ENCODE data around the gene STRIT1. TPM values are rescaled to one million over a fixed set of nuclear protein-coding genes. Genes with fewer than 3 reads are reported as not detected.

Gene STRIT1
- total RNA-seq, 6 donors from 2014 or later: 2.1 TPM; not detected in 5

DNA sequence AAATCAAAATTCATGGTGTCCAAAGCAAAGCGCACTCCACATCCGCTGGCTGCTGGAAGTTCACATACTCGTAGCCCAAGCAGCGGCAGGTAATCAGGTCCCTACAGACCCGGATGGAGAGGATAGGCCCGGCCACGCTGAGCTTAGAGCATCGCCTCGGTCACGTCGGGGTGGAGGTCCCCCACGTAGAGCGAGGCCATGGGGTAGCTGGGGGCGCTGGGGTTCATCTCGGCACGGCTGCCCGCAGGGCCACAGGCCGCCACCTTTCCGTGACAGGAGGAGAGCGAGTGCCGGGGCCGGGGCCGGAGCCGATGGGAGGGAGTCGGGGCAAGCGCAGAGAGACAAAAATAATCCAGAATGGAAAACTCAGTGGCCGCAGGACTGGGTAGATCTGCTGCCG is 16.1 kb upstream of the STRIT1 start:
- TF ChIP-seq POLR2AphosphoS5 (IDR thresholded peaks at IDR 0.05) (no peak), POLR2A (IDR thresholded peaks at IDR 0.05) (no peak), EP300 (IDR thresholded peaks at IDR 0.05) (no peak)
- Histone ChIP-seq H3K36me3 (no peaks in the 10 kb centered on the region), H3K4me3 (no peak overlapping the region), H3K4me1 (no peaks in the 10 kb centered on the region), H3K9me3 (no peaks in the 10 kb centered on the region), H3K27me3 (no peaks in the 10 kb centered on the region), H3K27ac (no peak overlapping the region)
- DNase-seq (peak in 1 of 2 donors; percentile 81), ATAC-seq (ENCODE audit: low FRiP score in 2 of 2) (no peak)
- WGBS, 2 donors: 85 to 92% methylated on average over 23 to 28 of the region's 28 CpGs

DNA sequence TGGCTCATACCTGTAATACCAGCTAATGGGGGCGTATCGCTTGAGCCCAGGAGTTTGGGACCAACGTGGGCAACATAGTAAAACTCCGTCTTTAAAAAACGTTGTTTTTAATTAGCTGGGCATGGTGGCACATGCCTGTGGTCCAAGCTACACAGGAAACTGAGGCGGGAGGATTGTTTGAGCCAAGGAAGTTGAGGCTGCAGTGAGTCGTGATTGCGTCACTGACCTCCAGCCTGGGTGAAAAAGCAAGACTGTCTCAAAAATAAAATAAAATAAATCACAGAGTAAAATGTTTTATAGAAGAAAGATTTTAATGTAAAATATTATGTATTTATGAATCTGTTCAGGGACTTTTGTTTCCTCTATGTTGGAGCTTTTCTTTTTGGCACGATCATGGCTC is 15.3 kb upstream of the STRIT1 start:
- Histone ChIP-seq H3K27ac (no peak overlapping the region), H3K27me3 (no peaks in the 10 kb centered on the region), H3K9me3 (no peaks in the 10 kb centered on the region), H3K4me3 (no peak overlapping the region), H3K36me3 (no peaks in the 10 kb centered on the region), H3K4me1 (no peaks in the 10 kb centered on the region)
- WGBS, 2 donors: 78 to 80% methylated on average over 9 of the region's 9 CpGs
- no peak for TF ChIP-seq EP300 (IDR thresholded peaks at IDR 0.05)
- no peak for TF ChIP-seq POLR2AphosphoS5 (IDR thresholded peaks at IDR 0.05)
- TF ChIP-seq, protein P1, sequence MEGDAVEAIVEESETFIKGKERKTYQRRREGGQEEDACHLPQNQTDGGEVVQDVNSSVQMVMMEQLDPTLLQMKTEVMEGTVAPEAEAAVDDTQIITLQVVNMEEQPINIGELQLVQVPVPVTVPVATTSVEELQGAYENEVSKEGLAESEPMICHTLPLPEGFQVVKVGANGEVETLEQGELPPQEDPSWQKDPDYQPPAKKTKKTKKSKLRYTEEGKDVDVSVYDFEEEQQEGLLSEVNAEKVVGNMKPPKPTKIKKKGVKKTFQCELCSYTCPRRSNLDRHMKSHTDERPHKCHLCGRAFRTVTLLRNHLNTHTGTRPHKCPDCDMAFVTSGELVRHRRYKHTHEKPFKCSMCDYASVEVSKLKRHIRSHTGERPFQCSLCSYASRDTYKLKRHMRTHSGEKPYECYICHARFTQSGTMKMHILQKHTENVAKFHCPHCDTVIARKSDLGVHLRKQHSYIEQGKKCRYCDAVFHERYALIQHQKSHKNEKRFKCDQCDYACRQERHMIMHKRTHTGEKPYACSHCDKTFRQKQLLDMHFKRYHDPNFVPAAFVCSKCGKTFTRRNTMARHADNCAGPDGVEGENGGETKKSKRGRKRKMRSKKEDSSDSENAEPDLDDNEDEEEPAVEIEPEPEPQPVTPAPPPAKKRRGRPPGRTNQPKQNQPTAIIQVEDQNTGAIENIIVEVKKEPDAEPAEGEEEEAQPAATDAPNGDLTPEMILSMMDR (IDR thresholded peaks at IDR 0.05): no peak
- no peak for TF ChIP-seq POLR2A (IDR thresholded peaks at IDR 0.05)
- ATAC-seq (ENCODE audit: low FRiP score in 2 of 2) (no peak), DNase-seq (no peak)

DNA sequence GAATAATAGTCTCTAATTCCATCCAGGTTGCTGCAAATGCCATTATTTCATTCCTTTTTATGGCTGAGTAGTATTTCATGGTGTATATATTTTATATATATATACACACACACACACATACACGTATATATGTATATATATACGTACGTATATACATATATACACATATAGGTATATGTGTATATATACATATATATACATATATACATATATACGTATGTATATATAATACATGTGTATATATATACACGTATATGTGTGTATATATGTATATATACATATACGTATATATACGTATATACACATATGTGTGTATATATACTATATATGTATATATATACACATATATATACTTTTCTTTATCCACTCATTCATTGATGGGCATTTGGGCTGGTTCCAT is 13.7 kb upstream of the STRIT1 start:
- ATAC-seq (ENCODE audit: low FRiP score in 2 of 2): no peak
- no peaks in the 10 kb centered on the region for H3K9me3 ChIP-seq
- no peak overlapping the region for H3K4me3 ChIP-seq
- 85 to 94% methylated on average over 7 of the region's 7 CpGs for WGBS, 2 donors
- TF ChIP-seq, protein P1 (IDR thresholded peaks at IDR 0.05): no peak
- TF ChIP-seq EP300 (IDR thresholded peaks at IDR 0.05) (no peak), POLR2AphosphoS5 (IDR thresholded peaks at IDR 0.05) (no peak), POLR2A (IDR thresholded peaks at IDR 0.05) (no peak)
- no peaks in the 10 kb centered on the region for H3K27me3 ChIP-seq
- H3K4me1 ChIP-seq: no peaks in the 10 kb centered on the region
- no peak for DNase-seq
- no peaks in the 10 kb centered on the region for H3K36me3 ChIP-seq
- no peak overlapping the region for H3K27ac ChIP-seq

DNA sequence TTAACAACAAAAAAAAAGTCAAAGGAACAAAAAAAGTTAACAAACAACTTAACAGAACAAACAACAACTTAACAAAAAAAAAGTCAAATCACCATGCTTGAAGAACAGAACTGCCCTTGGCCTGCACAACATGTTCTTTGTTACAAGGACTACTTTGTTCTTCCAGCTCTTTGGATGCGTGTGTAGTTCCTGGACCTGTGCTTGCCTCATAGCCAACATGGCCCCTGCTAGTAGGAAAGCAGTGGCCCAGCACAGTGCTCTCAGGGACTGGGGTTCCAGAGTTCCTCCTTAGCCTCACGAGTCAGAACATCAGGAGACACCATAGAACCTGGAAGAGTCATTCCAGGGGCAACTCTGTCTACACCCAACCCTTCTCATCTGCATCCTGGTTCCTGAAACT is 10.9 kb upstream of the STRIT1 start:
- 85 to 100% methylated on average over 1 to 2 of the region's 2 CpGs for WGBS, 2 donors
- no peaks in the 10 kb centered on the region for H3K9me3 ChIP-seq
- TF ChIP-seq POLR2AphosphoS5 (IDR thresholded peaks at IDR 0.05) (no peak), POLR2A (IDR thresholded peaks at IDR 0.05) (no peak), EP300 (IDR thresholded peaks at IDR 0.05) (no peak)
- TF ChIP-seq, protein P1 (IDR thresholded peaks at IDR 0.05): no peak
- DNase-seq (no peak), ATAC-seq (ENCODE audit: low FRiP score in 2 of 2) (no peak)
- H3K4me1 ChIP-seq: no peaks in the 10 kb centered on the region
- no peak overlapping the region for H3K4me3 ChIP-seq
- no peaks in the 10 kb centered on the region for H3K27me3 ChIP-seq
- H3K27ac ChIP-seq: no peak overlapping the region
- no peaks in the 10 kb centered on the region for H3K36me3 ChIP-seq

DNA sequence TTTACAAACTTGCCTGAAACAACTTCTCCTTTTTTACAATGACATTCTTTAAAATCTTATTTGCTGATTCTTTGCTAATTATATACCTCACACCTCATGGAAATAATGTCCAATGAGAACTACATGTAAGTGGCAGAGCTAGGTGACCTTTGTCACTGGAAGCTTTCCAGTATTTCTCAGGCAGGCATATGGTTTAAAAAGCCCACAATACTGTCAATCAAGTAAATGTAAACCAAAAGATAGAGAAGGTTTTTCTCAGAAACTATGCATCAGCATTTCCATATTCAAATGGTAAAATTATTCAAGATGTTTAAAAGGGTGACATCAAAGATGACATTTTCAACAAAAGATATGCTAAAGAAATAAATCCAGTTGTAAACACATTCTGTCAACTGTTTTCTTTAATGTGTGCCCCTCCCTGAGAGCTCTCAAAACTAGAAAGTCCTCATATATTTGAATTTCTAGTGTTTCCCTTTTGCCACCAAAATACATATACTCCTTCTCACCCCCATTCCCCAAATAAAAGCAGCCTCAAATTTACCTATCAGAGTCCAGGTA is 10.1 kb upstream of the STRIT1 start:
- H3K27ac ChIP-seq: no peak overlapping the region
- ATAC-seq (ENCODE audit: low FRiP score in 2 of 2) (no peak), DNase-seq (no peak)
- TF ChIP-seq EP300 (IDR thresholded peaks at IDR 0.05): no peak
- no peak for TF ChIP-seq POLR2AphosphoS5 (IDR thresholded peaks at IDR 0.05)
- TF ChIP-seq, protein P1 (IDR thresholded peaks at IDR 0.05): no peak
- TF ChIP-seq POLR2A (IDR thresholded peaks at IDR 0.05): no peak
- H3K9me3 ChIP-seq: no peaks in the 10 kb centered on the region
- H3K27me3 ChIP-seq: no peaks in the 10 kb centered on the region
- H3K36me3 ChIP-seq: no peaks in the 10 kb centered on the region
- no peaks in the 10 kb centered on the region for H3K4me1 ChIP-seq
- H3K4me3 ChIP-seq: no peak overlapping the region

All from upper lobe of left lung (tissue), 6 donors.